ENCODE data around the gene C16orf95.
"Not testable (repeated sequence)": the region's sequence is repeated elsewhere in the genome, so short reads cannot be mapped to it uniquely, and the experiment has no call there.

Gene C16orf95

GRCh38 chr16:87346517-87347060 is 29.4 kb upstream of the C16orf95 start:
- no peak for DNase-seq (ENCODE audit: low spot score)

DNA sequence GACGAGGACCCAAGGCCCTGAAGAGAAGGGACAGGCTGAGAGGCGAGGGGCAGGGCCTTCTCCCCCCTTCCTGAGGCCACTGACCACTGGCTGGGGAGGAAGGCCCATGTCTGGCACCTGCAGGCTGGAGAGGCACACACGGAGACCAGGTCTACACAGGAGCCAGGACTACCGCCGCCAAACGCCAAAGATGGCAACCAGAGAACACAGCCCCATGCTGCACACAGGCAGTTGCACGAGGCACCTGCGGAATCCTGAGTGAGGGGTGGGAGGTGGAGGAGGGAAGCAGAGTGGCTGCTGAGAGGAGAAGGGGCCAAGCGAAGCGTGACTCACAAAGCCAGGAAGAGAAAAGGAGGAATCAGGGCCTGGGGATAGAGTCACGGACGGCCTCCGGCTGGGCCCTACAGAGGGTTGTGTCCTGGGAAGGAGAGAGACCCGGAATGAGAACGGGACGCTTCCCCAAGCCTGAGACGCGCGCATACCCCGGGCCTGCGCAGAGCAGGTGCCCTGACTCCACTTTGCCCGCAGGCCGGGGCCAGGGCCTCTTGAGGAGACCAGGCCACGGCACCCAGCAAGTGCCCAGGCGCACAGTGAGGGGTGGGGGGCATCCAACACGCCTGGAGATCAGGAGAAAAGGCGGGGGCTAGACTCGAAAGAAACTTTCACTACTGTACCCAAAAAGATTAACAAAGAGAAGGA is 28.7 kb upstream of the C16orf95 start:
- DNase-seq (ENCODE audit: low spot score) = no peak

DNA sequence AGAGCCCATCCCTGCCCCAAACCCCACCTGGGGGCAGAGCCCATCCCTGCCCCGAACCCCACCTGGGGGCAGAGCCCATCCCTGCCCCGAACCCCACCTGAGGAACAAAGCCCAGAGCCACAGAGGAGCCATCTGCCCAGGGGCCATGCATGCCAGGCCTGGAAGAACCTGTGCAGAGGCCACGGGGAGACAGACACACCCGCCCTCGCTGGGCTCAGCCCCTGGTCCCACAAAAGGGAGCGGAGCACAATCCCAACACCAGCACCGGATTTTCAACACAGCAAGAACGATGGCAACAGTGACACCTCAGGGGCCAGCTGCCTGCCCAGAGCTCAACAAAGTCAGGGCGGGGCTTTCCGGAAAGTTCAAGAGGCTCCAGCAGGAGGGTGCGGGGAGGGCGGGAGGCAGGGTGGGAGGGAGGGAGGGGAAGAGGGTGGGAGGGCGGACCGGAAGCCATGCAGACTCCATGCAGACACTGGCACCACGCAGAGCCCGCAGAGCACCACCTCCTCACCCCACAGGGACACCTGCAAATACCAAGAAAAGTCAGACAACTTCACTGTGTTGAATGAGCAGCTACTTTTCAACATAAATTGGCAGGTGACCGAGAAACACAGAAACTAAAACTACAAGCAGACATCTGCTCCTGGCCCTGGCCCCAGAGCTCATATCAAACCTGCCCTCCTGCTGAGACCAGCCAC is 27.9 kb upstream of the C16orf95 start:
- peak; percentile 34 for DNase-seq (ENCODE audit: low spot score)

GRCh38 chr16:87344165-87344930 is 27.2 kb upstream of the C16orf95 start:
- DNase-seq (ENCODE audit: low spot score) = no peak

- no peak for DNase-seq (ENCODE audit: low spot score)
These were observed 26.5 kb upstream of the C16orf95 start for GRCh38 chr16:87343753-87344050.

DNA sequence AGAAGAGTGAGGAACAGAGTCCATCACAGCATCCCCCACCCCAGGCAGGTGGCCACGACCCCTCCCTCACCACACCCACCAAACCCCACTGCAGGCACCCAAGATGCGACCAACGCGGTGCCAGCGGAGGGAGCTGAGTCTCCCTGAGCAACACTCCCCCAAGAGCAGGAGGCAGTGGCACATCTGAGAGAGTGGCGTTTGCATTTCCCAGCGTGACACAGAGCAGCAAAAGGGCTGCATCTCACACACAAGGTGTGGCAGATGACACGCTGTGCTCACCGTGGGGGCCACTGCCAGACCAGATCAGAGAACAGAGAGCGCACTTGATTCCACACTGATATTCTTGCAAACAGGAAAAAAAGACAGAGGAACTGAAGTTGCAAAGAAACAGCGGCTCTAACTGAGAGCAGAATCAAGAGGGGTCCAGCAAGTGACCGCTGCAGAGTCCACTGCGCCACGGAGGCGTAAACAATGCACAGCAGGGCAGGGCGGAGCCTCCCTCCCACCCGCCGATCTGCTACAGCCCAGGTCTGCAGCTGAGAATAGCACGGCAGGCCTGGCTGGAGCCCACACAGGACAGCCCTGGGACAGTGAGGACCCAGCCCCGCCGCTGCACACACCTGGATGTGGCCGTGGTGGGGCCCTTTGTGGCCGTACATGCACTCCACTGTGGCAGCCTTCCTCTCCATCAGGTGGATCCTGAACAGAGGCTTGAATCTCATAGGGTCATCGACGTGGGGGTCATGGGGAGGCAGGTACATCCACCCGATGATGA is 26.0 kb upstream of the C16orf95 start:
- DNase-seq (ENCODE audit: low spot score) = no peak

DNA sequence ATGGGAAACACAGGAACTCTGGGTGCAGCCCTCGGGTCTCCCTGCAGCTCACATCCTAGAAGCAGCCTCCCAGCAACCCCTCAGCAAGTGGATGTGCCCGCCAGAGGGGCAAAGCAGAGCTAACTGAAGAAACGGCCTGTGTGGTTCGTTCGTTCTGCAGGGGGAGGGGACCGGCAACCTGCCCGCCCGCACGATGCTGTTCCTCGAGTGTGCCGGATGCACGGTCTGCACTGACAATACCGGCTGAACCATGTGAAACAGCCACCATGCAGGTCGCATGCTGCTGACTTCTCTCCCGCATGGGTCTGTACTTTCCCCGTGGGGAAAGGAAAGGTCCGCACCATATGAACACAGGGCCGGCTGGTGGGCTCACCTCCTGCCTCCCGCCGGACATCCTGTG is 25.3 kb upstream of the C16orf95 start:
- no peak for DNase-seq (ENCODE audit: low spot score)

DNA sequence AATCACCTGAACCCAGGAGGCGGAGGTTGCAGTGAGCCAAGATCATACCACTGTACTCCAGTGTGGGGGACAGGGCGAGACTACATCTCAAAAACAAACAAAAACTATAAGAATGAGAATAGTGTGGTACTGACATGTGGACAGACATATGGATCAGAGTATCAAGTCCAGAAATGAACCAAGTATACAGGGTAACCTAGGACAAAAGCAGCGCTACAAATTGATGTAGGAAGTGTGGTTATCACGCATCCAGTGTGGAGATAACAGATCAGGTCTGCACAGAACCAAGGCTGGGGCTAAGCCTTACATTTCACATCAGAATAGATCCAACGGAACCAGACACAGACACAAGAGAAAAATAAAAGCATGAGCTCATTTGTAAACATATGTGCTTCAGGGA is 23.0 kb upstream of the C16orf95 start:
- no peak for DNase-seq (ENCODE audit: low spot score)

DNA sequence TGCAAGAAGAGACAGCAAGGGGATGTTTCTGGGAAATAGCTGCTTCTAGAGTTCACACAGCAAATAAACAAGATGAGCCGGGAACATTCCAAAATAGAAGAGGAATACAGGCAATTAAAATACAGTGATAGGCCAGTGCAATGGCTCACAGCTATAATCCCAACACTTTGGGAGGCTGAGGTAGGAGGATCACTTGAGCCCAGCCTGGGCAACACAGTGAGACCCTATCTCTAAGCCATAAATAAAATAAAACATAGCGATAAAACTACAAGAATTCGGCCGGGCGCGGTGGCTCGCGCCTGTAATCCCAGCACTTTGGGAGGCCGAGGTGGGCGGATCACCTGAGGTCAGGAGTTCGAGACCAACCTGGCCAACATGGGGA is 22.5 kb upstream of the C16orf95 start:
- DNase-seq (ENCODE audit: low spot score) = not testable (repeated sequence)

- no peak for DNase-seq (ENCODE audit: low spot score)
These were observed 22.0 kb upstream of the C16orf95 start for GRCh38 chr16:87339086-87339723.

GRCh38 chr16:87338155-87338765 is 21.1 kb upstream of the C16orf95 start:
- DNase-seq (ENCODE audit: low spot score) = no peak

- no peak for DNase-seq (ENCODE audit: low spot score)
These were observed 20.1 kb upstream of the C16orf95 start for GRCh38 chr16:87337262-87337771.

- DNase-seq (ENCODE audit: low spot score) = no peak
These were observed 19.4 kb upstream of the C16orf95 start for GRCh38 chr16:87336434-87337240.

- no peak for DNase-seq (ENCODE audit: low spot score)
These were observed 18.6 kb upstream of the C16orf95 start for GRCh38 chr16:87335625-87336433.

GRCh38 chr16:87334651-87335624 is 17.7 kb upstream of the C16orf95 start:
- DNase-seq (ENCODE audit: low spot score) = no peak

GRCh38 chr16:87333581-87334331 is 16.6 kb upstream of the C16orf95 start:
- no peak for DNase-seq (ENCODE audit: low spot score)

DNA sequence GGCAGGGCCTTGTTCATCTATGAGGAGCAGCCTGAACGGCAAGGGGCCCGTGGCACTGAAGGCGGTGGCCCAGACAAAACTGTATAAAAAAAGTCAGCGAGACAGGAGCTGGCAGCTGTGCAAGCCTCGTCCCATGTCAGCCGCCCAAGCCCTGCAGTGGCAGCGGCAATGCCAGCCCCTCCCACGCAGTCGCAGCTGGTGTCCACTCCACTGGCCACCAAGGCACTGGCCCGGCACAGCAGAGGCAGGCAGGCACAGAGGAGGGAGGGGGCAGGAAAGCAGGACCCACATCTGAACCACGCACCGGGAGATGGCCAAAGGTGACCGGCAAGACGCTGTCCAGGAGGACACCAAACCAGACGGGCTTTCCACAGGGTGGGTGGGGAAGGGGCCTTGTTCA is 15.9 kb upstream of the C16orf95 start:
- no peak for DNase-seq (ENCODE audit: low spot score)
